ENCODE data around the gene VPS72.

VPS72 gene

GRCh38 chr1:151184211-151184610 lies 5.8 kb downstream of the VPS72 start:
- no peak for DNase-seq

DNA sequence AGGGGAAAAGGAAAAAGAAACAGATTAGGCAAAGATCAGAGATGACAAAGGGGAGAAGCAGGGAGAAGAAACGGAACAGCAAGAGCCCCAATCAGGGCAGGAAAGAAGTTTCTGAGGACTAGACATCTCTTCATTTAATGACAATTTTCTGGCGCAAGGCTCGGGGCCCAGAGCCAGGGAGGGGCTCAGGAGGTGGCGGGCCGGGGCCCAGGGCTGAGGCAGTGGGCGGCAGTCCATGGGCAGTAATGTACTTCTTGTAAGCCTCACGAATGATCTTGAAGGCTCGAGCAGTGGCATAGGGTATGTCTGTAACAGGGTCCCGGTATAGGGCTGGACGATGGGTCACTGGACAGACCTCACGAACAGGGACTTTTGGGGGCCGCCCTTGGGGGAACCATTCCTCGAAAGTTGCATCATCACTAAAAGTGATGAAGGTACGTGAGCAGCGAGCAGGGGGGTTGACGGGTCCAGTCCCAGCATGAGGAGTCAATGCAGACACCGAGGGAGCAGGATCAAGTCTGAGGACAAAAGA lies 13.4 kb downstream of the VPS72 start:
- no peak for DNase-seq

GRCh38 chr1:151175863-151176262 lies 14.1 kb downstream of the VPS72 start, which contains the start of gene TMOD4:
TSS of gene TMOD4 (minus strand) at chr1:151175981. CDS start at chr1:151174875, 1,106 bp downstream.
- no peak for DNase-seq

GRCh38 chr1:151175041-151175741 lies 14.8 kb downstream of the VPS72 start:
- no peak for DNase-seq

DNA sequence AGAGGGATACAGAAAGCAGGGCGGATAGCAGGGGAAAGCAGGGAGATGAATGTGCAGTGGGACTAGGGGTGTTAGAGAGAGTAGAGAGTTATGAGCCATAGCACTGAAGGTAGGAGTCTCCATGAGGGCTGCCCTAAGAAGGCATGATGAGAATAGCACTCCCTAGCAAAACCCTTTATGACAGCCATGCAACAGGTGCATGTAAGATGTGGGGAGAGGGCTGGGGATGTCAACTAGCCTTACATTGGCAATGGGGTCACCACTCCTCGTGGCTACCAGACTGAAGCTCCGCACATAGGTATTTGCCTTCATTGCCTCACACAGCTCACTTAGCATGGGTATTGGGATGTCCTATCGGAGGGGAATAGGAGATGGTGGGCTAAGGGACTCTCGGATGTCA lies 18.8 kb downstream of the VPS72 start:
- DNase-seq, result no peak

GRCh38 chr1:151167116-151167515 lies 22.9 kb downstream of the VPS72 start:
- no peak for DNase-seq

DNA sequence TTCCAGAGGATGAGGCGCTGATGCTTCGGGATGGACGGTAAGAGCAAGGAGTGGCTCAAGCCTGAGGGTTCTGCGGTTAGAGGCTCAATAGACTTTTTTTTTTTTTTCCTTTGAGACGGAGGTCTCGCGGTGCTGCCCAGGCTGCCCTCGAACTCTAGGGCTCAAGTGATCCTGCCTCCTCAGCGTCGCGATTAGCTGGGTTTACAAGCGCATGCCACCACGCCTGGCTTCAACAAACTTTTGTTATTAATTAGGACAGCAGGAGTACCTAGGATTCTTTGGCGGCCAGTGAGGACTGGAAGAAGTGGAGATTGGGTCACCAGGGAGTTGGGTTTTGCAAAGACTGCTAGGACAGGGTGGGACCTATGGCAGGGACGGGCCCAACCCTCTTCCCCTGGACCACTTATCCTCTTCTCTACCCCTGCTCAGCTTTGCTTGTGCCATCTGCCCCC lies 23.5 kb downstream of the VPS72 start:
- no peak for DNase-seq

- DNase-seq, result peak; percentile 95
Observed at GRCh38 chr1:151165738-151166504, 24.1 kb downstream of the VPS72 start, which contains the start of the genes LYSMD1 and SCNM1. TSS of gene LYSMD1 (minus strand) at chr1:151165902. CDS start at chr1:151165258, 644 bp downstream. TSS of gene SCNM1 (plus strand) at chr1:151166144. CDS start at chr1:151166153, 9 bp downstream.

DNA sequence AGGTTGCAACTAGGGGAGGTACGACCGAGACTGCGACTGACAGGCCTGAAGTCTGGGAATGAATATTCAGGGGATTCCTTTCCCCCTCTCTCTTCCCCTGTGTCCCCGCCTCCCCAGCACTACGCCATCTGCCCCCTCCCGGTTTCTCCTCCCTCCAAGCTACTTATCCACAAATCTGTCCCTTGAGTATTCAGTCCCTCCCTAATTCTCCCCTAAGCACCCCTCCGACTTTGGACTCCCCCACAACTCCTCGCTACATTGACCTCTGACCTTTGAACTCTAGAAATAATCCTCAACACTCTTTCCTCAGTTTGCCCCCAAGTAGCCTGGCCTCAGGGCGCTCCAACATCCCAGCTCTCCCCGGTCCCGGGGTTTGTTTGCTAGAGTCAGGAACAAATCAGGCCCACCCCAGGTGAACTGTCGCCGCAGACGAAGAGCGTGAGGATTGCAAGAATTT lies 24.7 kb downstream of the VPS72 start:
- DNase-seq, result no peak

GRCh38 chr1:151164732-151165280 lies 25.2 kb downstream of the VPS72 start:
- DNase-seq, result no peak

- DNase-seq, result no peak
Observed at GRCh38 chr1:151159373-151159772, 30.6 kb downstream of the VPS72 start.

- peak; percentile 14 for DNase-seq
Observed at GRCh38 chr1:151158751-151159251, 31.2 kb downstream of the VPS72 start.

- DNase-seq, result peak; percentile 33
Observed at GRCh38 chr1:151158326-151158725, 31.7 kb downstream of the VPS72 start.

DNA sequence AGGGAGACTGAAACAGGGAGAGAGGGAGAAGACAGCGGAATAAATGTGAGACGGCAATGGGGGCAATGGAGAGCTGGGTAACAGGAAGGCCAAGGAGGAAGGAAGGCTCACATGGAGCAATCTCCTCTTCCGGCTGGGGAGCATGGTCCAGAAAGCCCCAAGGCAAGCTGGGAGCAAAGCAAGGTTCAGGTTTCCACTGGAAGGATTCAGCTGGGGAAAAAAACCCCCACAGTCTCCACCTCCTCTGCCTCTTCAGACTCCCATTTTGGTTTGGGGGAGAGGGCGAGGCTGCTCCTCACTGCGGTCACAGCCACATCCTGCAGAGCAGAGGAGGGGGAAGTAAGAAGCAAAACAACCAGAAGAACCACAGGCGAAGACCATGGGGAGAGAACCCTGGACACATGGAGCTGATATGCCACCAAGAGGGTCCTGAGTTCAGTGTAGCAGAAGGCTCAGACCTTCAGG lies 32.9 kb downstream of the VPS72 start:
- peak; percentile 75 for DNase-seq

- DNase-seq, result peak; percentile 91
Observed at GRCh38 chr1:151156515-151156819, 33.5 kb downstream of the VPS72 start, which contains the start of gene TNFAIP8L2. TSS of gene TNFAIP8L2 (plus strand) at chr1:151156649. CDS start at chr1:151158698, 2,049 bp downstream.

GRCh38 chr1:151147665-151148064 lies 42.3 kb downstream of the VPS72 start:
- no peak for DNase-seq

GRCh38 chr1:151147132-151147503 lies 42.9 kb downstream of the VPS72 start:
- peak; percentile 10 for DNase-seq

DNA sequence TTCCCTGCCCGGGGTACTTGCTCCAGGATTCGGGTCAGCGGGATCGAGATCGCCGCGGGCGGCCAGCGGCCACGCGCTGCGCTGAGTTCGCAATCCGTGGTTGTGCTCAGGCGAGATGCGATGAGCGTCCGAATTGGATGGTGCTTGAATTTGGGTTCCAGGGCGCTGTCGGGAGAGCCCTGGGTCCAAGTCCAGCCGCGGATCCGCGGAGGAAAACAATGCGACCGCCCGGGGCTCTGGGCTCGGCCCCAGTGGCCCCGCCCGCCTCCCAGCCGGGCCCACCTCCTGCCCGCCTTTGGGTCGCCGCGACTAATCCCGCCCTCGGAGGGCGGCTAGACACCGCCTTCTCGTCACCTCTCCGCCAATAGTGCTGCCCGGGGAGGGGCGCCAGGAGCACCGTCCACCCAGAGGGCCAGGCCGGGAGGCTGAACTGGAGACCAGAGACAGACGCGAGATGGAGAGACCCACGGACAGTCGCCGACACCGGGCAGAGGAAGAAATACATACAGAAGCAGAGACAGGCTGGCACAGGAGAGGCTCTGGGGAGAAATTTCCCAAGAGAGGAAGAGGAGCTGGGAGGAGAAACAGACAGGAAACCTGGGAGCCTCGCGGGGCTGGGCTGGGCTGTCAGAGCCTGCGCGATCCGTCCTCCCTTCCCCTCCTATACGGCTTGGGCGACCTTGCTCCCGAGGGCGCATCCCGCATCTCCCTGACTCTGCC lies 43.4 kb downstream of the VPS72 start, which contains the start of gene SEMA6C:
TSS of gene SEMA6C (minus strand) at position 220 of the 720 bp plus-strand sequence. CDS start 4,010 bp downstream, outside the sequence.
- DNase-seq, result peak; percentile 92

DNA sequence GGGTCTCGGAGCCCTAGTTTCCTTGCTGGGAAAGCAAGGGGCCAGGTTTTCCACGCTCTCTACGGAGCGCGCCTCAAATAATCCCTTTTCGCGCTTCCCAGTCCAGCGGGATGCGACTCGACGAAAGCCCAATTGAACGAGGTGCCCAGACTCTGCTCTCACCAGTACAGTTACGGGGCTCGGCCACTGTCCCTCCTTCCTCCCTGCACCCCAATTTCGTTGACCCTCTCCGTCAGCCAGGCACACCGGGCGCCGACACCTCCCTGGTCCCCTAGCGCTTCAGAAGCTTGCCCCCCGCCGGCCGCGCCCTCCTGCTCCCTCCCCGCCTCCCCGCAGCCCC lies 44.0 kb downstream of the VPS72 start:
- no peak for DNase-seq

- peak; percentile 51 for DNase-seq
Observed at GRCh38 chr1:151145304-151146071, 44.5 kb downstream of the VPS72 start.

All from CD4-positive, alpha-beta T cell treated with Interleukin-17A for 4 hours (primary cell).